Subcutaneous abdominal adipose tissue (tissue), 5 donors: ENCODE measurements around the gene PLA2G2E.
"Not testable (repeated sequence)": the region's sequence is repeated elsewhere in the genome, so short reads cannot be mapped to it uniquely, and the experiment has no call there.

Experiments used
- H3K27ac ChIP-seq: one replicate; pipeline ENCODE4 v1.7.0; 2013; ENCODE audit warnings: low read depth, mild to moderate bottlenecking, inconsistent platforms, low read length, moderate library complexity
- H3K27me3 ChIP-seq, 5 donors: one replicate each; pipeline ENCODE4 v1.7.0; 2013; ENCODE audit warnings: low read length in 5 of 5, inconsistent platforms in 1 of 5; ENCODE audit not compliant: control insufficient read depth in 5 of 5, insufficient read depth in 4 of 5
- H3K36me3 ChIP-seq, 5 donors: one replicate each; pipeline ENCODE4 v1.7.0; 2013; ENCODE audit warnings: low read length in 5 of 5; ENCODE audit not compliant: control insufficient read depth in 5 of 5, insufficient read depth in 5 of 5
- H3K4me1 ChIP-seq, 5 donors: one replicate each; pipeline ENCODE4 v1.7.0; 2013; ENCODE audit warnings: low read length in 5 of 5, mild to moderate bottlenecking in 3 of 5, moderate library complexity in 1 of 5; ENCODE audit not compliant: control insufficient read depth in 5 of 5, insufficient read depth in 5 of 5
- H3K4me3 ChIP-seq, 5 donors: one replicate each; pipeline ENCODE4 v1.7.0; 2013; ENCODE audit warnings: low read length in 5 of 5, low read depth in 1 of 5
- H3K9ac ChIP-seq, 5 donors: one replicate each; pipeline ENCODE4 v1.7.0; 2013; ENCODE audit warnings: low read length in 5 of 5, mild to moderate bottlenecking in 4 of 5, moderate library complexity in 3 of 5
- H3K9me3 ChIP-seq, 5 donors: one replicate each; pipeline ENCODE4 v1.7.0; 2013; ENCODE audit warnings: low read length in 5 of 5; ENCODE audit not compliant: control insufficient read depth in 5 of 5
- donor health status: healthy.
- donor health status: healthy.
- donor health status: healthy.
- donor health status: healthy.
- donor health status: healthy.

Gene PLA2G2E

GRCh38 chr1:19936061-19936750, 12.8 kb upstream of the PLA2G2E start:
- H3K27ac ChIP-seq: no peak overlapping the region
- no peaks in the 10 kb centered on the region for H3K36me3 ChIP-seq
- H3K4me1 ChIP-seq: no peaks in the 10 kb centered on the region
- peaks cover 0 to 2% (median 0%) of the 10 kb centered on the region in 5 donors for H3K27me3 ChIP-seq
- H3K9ac ChIP-seq: no peak overlapping the region
- peaks cover 3 to 21% (median 15%) of the 10 kb centered on the region in 5 donors for H3K9me3 ChIP-seq
- H3K4me3 ChIP-seq: no peak overlapping the region

GRCh38 chr1:19934336-19934735, 10.9 kb upstream of the PLA2G2E start:
- H3K4me1 ChIP-seq: no peaks in the 10 kb centered on the region
- H3K9ac ChIP-seq: no peak overlapping the region
- H3K4me3 ChIP-seq: no peak overlapping the region
- H3K36me3 ChIP-seq: no peaks in the 10 kb centered on the region
- peaks cover 8 to 34% (median 20%) of the 10 kb centered on the region in 5 donors for H3K9me3 ChIP-seq
- no peak overlapping the region for H3K27ac ChIP-seq
- H3K27me3 ChIP-seq: peaks cover 0 to 2% (median 0%) of the 10 kb centered on the region in 5 donors

- H3K9me3 ChIP-seq: peaks cover 8 to 34% (median 20%) of the 10 kb centered on the region in 5 donors
- H3K4me3 ChIP-seq: no peak overlapping the region
- no peak overlapping the region for H3K27ac ChIP-seq
- no peaks in the 10 kb centered on the region for H3K4me1 ChIP-seq
- H3K9ac ChIP-seq: no peak overlapping the region
- no peaks in the 10 kb centered on the region for H3K36me3 ChIP-seq
- H3K27me3 ChIP-seq: peaks cover 0 to 2% (median 0%) of the 10 kb centered on the region in 5 donors
Observed at GRCh38 chr1:19932866-19933265, 9.4 kb upstream of the PLA2G2E start.

GRCh38 chr1:19927130-19927421, 3.7 kb upstream of the PLA2G2E start:
- H3K27ac ChIP-seq, H3K27me3 ChIP-seq, H3K36me3 ChIP-seq, H3K4me3 ChIP-seq, H3K4me1 ChIP-seq, H3K9ac ChIP-seq: not testable (repeated sequence)
- peaks cover 8 to 23% (median 15%) of the 10 kb centered on the region in 5 donors for H3K9me3 ChIP-seq

GRCh38 chr1:19926296-19927129, 3.1 kb upstream of the PLA2G2E start:
- peaks cover 6 to 17% (median 9%) of the 10 kb centered on the region in 5 donors for H3K9me3 ChIP-seq
- no peak overlapping the region for H3K4me3 ChIP-seq
- H3K36me3 ChIP-seq: no peaks in the 10 kb centered on the region
- H3K27me3 ChIP-seq: peaks cover 0 to 11% (median 6%) of the 10 kb centered on the region in 5 donors
- H3K27ac ChIP-seq: no peak overlapping the region
- H3K9ac ChIP-seq: no peak overlapping the region
- H3K4me1 ChIP-seq: no peaks in the 10 kb centered on the region

DNA sequence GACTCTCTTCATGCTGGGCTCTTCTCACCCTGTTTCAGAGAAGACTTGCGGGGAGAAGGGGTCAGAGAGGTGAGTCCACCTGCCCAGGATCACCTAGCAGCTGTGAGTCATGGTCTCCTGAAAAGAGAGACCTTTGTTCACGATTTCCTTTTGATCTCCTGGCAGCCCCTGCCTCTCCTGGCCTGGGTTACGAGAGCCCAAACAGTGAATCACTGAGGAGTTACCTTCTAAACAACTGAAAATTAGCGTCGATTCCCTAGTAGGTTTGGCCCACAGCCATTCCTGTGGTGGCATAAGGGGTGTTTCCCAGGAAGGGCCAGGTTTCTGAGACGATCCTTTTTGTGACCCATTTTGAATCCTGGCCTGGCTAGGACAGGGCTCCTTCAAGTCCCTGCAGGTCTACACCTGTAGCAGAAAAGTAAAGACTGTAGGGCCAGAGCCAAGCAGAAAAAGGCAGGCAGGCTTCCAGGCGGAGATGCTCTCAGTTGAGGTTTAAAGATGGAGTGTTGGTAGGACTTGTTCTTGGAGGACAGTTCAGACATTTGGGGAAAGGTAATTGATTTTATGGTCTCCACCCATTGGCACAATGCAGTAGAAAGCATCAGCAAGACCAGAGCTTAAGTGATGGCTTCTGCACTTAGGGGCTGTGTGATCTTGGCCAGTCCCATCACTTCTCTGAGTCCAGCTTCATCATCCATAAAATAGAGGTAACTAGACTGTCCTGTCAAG, 2.1 kb upstream of the PLA2G2E start:
- Histone ChIP-seq H3K4me3 (no peak overlapping the region), H3K36me3 (no peaks in the 10 kb centered on the region), H3K27me3 (peaks cover 0 to 11% (median 6%) of the 10 kb centered on the region in 5 donors), H3K4me1 (no peaks in the 10 kb centered on the region), H3K9ac (no peak overlapping the region), H3K9me3 (peaks cover 0 to 8% (median under 1%) of the 10 kb centered on the region in 5 donors), H3K27ac (no peak overlapping the region)

DNA sequence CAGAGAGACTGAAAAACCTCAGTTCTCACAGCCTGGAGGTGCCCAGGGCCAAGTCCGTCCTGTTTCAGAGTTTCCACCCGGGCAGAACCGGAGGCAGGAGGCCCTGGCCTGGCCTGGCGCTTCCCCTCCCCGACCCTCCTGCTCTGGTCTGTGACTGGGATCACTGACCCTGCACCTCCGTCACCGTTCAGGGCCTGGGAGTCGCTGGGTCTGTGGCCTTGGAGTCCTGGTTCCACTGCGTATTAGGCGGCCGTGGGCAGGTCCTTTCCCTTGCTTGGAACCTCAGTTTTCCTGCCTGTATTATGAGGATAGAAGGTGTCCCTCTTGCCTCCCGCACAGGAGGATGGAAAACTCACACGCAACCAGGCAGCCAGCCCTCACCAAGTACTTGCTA, 533 bp upstream of the PLA2G2E start:
- Histone ChIP-seq H3K9ac (no peak overlapping the region), H3K9me3 (no peaks in the 10 kb centered on the region), H3K4me3 (no peak overlapping the region), H3K27ac (no peak overlapping the region), H3K36me3 (no peaks in the 10 kb centered on the region), H3K27me3 (peaks cover 0 to 11% (median 6%) of the 10 kb centered on the region in 5 donors), H3K4me1 (no peaks in the 10 kb centered on the region)

DNA sequence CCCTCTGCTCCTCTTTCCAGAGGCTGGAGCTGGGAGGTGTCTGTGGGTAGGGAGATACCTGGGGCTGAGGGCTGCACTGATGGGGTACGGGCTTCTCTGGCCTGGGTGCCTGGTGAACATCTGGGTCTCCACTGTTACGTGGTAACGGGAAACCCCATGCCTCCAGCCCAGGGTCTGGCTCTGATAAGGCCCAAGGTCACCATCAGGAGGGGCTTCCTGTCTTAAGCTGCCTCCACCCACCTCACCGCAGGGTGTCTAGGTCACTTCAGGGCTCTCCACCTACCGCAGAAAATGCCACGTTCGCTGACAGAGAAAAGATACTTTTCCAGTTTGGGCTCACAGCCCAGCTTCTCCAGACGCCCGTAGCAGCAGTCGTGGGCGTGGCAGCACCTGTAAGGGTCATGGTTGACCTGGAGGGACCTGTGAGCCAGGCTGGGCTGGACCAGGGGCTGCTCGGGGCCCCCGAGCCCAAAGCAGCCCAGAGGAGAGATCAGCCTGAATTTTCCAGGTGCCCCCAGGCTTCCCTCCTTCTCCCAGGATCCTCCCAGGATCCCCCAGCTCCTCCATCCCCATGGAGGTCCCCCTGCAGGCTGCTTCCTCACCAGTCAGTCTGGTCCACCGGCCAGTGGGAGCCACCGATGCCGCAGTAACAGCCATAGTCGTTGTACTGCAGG, 1.3 kb downstream of the PLA2G2E start:
- Histone ChIP-seq H3K27ac (no peak overlapping the region), H3K9ac (no peak overlapping the region), H3K27me3 (peaks cover 0 to 11% (median 6%) of the 10 kb centered on the region in 5 donors), H3K4me3 (no peak overlapping the region), H3K4me1 (no peaks in the 10 kb centered on the region), H3K9me3 (no peaks in the 10 kb centered on the region), H3K36me3 (no peaks in the 10 kb centered on the region)

DNA sequence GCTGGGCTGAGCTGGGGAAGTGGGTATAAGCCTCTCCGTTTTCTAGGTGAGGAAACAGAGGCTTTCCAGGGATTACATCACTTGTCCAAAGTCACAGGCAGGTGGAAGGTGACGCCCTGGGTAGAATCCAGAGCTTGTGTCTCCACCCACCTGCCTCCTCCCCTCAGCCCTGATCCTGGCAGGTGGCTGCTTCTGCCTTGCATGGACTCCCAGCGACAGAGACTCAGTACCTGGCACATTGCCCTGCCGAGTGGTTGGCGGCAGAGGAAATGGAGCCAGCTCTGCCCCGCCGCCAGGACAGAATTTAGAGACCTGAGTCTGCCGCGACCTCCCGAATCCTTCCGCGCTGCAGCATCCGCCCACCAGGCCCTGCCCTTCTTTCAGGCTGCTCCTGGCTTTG, 2.1 kb downstream of the PLA2G2E start:
- Histone ChIP-seq H3K36me3 (no peaks in the 10 kb centered on the region), H3K4me1 (no peaks in the 10 kb centered on the region), H3K27me3 (peaks cover 0 to 11% (median 6%) of the 10 kb centered on the region in 5 donors), H3K9me3 (no peaks in the 10 kb centered on the region), H3K9ac (no peak overlapping the region), H3K4me3 (no peak overlapping the region), H3K27ac (no peak overlapping the region)
